Activated gamma-delta T cell treated with Interleukin-2 at 50 U/mL for 16 hours (primary cell): ENCODE data around the gene SPRYD7.
"Not testable (repeated sequence)": the region's sequence is repeated elsewhere in the genome, so short reads cannot be mapped to it uniquely, and the experiment has no call there.

Experiments
- DNase-seq: peaks from one replicate; pipeline ENCODE4 v3.0.0-alpha.2; 2020

The SPRYD7 gene

GRCh38 chr13:49936075-49936967, at the start of gene SPRYD7:
Gene SPRYD7 (minus strand): TSS chr13:49936340. CDS start chr13:49936235, 105 bp downstream.
- peak; percentile 94 for DNase-seq

- DNase-seq = no peak
Measured at GRCh38 chr13:49985129-49985528, 49.0 kb upstream of the SPRYD7 start.

GRCh38 chr13:49980266-49980665, 44.1 kb upstream of the SPRYD7 start:
- DNase-seq = no peak

GRCh38 chr13:49977992-49978391, 41.9 kb upstream of the SPRYD7 start:
- DNase-seq = no peak

- DNase-seq = peak; percentile 78
Measured at GRCh38 chr13:49976314-49977258, 40.4 kb upstream of the SPRYD7 start.

- DNase-seq = no peak
Measured at GRCh38 chr13:49975826-49976225, 39.7 kb upstream of the SPRYD7 start.

- no peak for DNase-seq
Measured at GRCh38 chr13:49972709-49973108, 36.6 kb upstream of the SPRYD7 start.

GRCh38 chr13:49967456-49967855, 31.3 kb upstream of the SPRYD7 start:
- DNase-seq = no peak

GRCh38 chr13:49958321-49958720, 22.2 kb upstream of the SPRYD7 start:
- no peak for DNase-seq

- no peak for DNase-seq
Measured at GRCh38 chr13:49956131-49956530, 20.0 kb upstream of the SPRYD7 start.

- DNase-seq = no peak
Measured at GRCh38 chr13:49954674-49955455, 18.7 kb upstream of the SPRYD7 start.

- DNase-seq = no peak
Measured at GRCh38 chr13:49953560-49953959, 17.4 kb upstream of the SPRYD7 start.

- DNase-seq = no peak
Measured at GRCh38 chr13:49951754-49952535, 15.8 kb upstream of the SPRYD7 start.

GRCh38 chr13:49948777-49949270, 12.7 kb upstream of the SPRYD7 start:
- not testable (repeated sequence) for DNase-seq

- DNase-seq = no peak
Measured at GRCh38 chr13:49939321-49939720, 3.2 kb upstream of the SPRYD7 start.

GRCh38 chr13:49938921-49939320, 2.8 kb upstream of the SPRYD7 start:
- DNase-seq = no peak

GRCh38 chr13:49938314-49938713, 2.2 kb upstream of the SPRYD7 start:
- DNase-seq = no peak

- DNase-seq = no peak
Measured at GRCh38 chr13:49936968-49937273, 781 bp upstream of the SPRYD7 start.

GRCh38 chr13:49935171-49936074, 717 bp downstream of the SPRYD7 start:
- DNase-seq = no peak

GRCh38 chr13:49933511-49933910, 2.6 kb downstream of the SPRYD7 start:
- DNase-seq = no peak

- no peak for DNase-seq
Measured at GRCh38 chr13:49932868-49933267, 3.3 kb downstream of the SPRYD7 start.
